ENCODE measurements around the gene IGF2BP2.
"Not testable (repeated sequence)": the region's sequence is repeated elsewhere in the genome, so short reads cannot be mapped to it uniquely, and the experiment has no call there.

IGF2BP2 gene

DNA sequence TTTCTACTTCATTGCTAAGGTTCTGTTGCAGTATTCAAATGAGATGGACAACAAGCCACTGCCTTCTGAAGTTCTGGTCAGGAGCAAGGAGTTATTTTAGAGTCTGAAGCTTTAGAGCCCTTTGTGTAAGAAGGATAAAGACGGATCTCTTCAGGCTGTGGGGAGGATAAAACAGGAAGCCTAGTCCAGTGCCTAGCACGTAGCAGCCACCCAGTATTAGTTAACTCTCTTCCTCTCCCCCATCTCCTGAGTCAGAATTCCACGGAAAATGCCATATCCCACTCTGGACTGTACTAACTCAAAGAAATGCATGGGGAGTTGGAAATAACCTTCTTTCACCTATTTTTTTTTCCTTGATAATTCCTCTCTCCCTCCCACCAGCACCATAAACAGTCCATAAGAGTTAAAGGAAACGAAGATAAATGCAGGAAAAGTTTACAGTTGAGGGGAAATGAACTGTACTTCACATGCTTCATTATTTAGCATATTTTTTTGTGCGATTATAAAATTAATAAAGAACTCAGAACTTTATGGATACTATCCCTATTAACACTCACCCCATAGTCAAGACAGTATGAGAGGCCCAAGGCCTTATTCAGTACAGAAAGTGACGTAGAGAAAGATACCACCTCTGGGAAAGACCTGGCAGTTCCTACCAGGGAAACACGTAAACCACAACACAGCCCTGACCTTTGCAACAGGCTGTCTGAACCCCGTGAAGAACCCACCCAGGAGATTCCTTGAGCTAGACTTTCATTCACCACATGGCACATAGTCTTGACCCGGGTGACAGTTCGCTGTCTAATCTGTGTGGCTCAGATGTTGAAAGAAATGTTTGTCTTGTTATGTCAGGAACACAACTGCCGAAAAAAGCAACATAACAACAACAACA lies 9.2 kb downstream of the IGF2BP2 start:
- DNase-seq, result no peak
- intact Hi-C loops (cut with DNase I), result no loop called here

DNA sequence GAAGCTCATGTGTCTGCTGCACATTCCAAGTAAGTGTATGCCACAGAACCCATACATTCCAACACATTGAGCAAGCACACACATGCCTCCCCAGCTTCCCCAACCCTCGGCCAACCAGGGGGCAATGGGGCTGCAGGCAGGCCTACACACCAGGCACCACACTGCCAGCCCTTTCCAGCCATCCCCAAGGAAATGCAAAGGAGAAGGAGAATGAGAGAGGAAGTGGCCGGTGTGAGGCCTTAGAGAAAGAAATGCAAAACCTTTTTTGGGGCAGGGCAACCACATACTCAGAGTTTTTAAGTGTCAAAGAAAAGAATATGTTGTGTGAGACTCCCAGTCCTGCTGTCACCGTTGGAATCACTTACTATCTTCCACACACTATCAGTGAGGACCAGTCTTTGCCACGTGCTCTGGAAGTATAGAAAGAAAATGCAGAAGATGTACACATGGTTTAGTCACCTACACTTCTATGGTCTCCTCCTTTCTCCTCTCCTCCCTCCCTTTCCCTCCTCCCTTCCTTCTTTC lies 11.1 kb downstream of the IGF2BP2 start:
- intact Hi-C loops (cut with DNase I), result no loop called here
- DNase-seq, result no peak

DNA sequence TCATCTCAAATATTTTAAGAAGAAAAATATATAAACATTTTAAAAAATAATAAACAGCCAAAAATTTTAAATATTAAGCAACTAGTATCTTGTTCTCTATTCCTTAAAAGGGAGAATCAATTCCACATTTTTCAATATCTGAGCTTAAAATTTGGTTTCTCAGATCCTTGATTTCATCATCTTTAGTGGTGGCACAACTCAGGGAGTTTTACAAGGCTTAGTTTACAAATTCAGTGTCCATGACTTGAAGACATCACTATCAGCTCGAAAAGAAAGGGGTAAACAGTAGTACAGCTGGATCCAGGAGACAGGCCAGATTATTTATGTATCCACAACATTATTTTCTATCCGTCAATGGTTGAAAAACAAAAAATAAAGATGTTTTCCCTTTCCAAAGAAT lies 11.6 kb downstream of the IGF2BP2 start:
- no peak for DNase-seq
- intact Hi-C loops (cut with DNase I), result no loop called here

DNA sequence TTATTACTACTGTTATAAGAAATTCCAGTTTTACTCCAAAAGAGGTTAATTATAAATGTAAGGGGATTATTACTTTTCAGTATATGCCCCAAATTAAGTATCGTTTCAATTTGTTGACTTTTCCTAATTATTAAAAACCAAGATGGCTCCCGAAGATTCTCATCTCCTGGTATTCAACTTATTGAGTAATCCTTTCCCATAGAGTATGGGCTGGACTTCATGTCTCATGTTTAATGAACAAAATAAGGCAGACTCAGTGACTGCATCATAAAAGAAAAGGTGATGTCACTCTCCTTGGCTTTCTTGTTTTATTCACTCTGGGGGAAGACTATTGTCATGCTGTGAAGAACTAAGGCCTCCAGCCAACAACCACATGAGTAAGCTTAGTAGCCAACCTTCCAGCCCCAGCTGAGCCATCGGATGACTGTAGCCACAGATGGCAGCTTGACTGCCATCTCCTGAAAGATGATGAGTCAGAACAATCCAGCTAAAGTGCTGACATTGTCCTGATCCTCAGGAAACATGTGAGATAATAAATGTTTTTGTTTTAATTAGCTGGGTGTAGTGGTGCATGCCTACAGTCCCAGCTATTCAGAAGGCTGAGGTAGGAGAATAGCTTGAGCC lies 17.3 kb downstream of the IGF2BP2 start:
- no peak for DNase-seq
- intact Hi-C loops (cut with DNase I), result no loop called here

DNA sequence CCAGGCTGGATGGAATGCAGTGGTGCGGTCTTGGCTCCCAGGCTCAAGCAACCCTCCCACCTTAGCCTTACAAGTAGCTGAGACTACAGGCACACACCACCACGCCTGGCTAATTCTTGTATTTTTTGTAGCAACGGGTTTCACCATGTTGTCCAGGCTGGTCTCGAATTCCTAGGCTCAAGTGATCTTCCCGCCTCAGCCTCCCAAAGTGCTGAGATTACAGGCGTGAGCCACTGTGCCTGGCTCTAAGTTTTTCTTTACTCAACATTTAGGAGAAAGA lies 26.1 kb downstream of the IGF2BP2 start:
- DNase-seq; intact Hi-C loops (cut with DNase I): not testable (repeated sequence)

DNA sequence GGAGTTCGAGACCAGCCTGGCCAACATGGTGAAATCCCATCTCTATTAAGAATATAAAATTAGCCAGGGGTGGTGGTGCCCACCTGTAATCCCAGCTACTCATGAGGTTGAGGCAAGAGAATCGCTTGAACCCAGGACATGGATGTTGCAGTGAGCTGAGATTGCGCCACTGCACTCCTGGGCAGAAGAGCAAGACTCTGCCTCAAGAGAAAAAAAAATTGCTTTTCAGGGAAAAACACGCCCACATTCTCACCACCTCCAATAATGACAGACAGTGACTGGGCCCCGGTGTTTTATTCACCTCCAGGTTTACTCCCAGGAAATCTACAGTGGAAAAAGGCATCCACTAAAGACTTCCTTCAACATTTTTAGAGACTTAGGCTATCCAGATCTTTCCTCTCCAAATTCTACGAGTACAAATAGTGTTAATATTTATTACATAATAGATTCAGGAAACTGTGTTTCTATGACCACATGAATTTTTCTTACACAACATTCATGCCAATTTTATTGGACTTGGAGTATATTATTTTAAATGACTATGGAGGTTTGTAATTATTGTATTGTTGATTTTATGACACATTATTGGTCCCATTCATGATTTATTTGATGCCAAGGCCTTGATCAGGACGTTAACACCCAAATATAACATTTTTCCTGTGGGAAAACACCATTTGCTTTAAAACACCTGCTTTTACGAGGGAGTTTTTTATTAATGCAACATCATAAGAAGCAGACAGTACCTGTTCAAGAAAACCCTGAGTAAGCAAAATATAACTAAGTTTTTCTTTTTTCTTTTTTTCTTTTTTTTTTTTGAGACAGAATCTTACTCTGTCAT lies 26.6 kb downstream of the IGF2BP2 start:
- no peak for DNase-seq
- intact Hi-C loops (cut with DNase I), result no loop called here

DNA sequence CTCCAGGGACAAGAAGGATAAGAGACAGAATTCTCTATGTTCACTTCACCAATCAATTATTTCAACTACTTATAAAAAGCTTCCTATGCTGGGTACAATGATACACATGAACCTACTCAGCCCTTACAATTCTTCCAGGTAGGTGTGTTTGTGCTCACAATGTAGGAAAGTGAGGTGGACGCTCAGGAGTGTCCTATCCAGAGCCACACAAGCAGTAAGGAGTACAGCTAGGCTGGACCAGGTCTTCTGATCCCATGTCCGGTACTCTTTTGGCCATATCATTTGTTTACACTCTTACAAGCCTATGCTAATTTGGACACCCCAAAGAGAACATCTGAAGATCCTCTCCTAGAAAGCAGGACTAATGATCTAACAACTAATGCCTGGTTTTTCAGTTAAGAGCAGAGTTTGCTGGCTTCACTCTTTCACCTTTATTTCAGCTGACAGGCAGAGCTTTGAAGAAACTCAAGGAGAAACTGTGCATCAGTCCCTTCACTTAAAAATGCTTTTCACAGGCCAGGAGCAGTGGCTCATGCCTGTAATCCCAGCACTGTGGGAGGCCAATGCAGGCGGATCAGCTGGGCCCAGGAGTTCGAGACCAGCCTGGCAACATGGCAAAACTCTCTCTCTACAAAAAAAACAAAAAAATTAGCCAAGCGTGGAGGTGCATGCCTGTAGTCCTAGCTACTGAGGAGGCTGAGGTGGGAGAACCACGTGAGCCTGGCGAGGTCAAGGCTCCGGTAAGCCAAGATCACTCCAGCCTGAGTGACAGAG lies 27.5 kb downstream of the IGF2BP2 start:
- intact Hi-C loops (cut with DNase I), result no loop called here
- DNase-seq, result no peak

DNA sequence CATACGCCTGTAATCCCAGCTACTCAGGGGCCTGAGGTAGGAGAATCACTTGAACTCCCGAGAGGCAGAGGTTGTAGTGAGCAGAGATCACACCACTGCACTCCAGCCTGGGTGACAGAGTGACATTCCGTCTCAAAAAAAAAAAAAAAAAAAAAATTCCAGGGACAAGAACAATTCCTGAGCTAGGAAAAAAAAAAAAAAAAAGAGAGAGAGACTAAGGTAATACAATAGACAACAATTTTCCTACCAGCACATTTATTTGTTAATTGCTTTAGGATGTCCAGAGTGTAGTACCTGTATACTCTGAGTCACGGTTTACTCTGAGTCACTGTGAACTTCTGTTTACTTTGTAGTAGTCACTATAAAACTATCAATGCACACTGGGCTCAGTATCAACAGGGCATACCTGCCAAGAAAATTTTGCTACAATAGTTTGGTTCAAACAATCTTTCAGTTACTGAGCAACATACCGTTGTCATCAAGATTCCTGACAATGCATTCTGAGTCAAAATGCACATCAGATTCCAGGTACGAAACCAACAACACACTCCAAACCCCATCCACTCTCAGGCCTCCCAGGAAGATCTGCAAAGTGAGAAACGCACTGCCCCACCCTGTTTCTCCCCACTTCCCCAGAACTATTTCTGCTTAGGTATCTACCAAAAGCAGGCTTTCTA lies 28.3 kb downstream of the IGF2BP2 start:
- intact Hi-C loops (cut with DNase I), result no loop called here
- DNase-seq, result no peak

DNA sequence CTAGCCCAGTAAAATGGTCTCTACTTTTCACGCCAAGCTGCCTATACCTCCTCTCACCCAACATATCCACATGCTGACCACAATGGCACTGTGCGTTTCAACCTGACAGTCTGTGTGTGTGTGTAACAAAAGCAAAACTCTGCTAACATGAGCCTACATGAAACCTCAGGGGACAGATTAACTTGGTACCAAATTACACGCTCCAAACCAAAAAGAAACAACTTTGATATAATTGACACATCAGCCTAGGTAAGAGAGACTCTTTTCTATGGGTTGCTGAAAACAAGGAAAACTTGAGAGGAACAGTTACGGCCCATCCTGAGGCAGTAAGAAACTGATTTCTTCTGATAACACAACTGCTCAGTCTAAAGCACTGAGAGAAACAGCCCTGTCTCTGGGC lies 31.5 kb downstream of the IGF2BP2 start:
- intact Hi-C loops (cut with DNase I), result no loop called here
- no peak for DNase-seq

DNA sequence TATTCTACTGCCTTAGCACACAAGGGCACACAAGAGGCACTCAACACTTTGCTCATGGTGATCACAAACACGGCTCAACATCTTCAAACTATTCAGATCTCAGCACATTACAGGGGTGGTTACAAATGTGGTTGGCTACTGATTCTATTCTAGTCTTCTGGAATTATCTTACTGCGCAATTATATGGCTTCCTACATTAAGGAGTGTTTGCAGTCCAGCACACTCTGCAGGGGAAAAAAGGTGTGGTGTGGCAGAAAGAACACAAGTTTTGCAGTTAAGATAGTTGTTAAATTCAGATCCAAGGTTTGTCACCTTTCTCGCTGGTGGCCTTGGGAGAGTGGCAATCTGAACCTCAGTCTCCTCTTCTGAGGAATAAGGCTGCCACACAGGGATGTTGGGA lies 31.9 kb downstream of the IGF2BP2 start:
- intact Hi-C loops (cut with DNase I), result no loop called here
- DNase-seq, result no peak

DNA sequence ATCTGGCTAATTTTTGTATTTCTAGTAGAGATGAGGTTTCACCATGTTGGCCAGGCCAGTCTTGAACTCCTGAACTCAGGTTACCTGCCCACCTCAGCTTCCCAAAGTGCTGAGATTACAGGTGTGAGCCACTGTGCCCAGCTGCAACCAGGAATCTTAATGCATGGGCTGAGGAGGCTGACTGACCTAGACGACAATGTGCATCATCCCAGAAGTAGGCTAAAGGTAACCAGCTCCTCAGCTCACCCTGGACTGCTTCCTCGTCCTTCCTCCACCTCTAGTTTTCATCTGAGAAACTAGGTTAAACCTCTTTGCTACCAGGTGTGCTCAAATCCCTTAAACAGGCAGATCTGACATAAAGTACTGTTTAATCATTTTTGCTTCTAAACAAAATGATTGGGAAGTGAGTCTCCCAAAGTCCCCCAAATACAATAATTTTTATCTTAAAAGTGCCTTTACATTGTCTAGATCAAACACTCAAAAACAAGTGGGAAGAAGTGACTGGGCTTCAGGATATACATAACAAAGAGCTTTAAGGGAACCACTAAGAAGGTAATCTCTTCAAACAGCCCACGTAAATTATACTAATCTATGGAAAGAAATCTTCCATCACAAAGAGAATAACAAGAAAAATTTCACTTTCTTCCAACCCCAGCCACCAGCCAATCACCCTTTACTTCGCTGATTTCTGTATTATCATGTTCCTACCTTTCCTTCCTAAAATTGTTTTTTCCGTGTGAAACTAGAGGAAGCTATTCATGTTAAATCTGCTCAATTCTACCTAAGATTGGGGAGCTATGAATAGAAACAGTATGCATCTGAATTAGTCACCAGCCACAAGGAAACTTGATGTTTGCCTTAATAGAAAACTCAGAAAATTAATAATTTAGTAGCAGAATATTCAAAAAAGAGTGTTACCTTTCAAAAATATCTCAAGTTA lies 34.7 kb downstream of the IGF2BP2 start:
- no peak for DNase-seq
- intact Hi-C loops (cut with DNase I), result no loop called here

DNA sequence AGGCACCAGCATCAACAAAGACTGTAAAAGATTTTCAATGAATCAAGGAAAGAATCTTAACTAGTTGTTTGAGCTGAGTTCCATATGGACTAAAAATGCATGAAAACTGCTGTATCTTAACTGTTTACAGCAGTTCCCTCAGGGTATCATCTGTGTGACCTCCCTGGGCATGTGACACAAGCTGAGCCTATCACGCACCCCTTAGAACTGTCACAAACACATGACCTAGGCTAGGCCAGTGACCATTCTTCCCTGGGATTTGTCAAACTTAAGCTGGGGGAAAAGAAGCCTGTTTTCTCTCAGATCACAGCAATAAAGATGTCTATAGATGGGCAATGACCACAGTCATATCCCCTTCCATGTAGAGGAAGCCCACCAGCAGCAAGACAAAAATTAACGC lies 35.7 kb downstream of the IGF2BP2 start:
- DNase-seq, result no peak
- intact Hi-C loops (cut with DNase I), result no loop called here

DNA sequence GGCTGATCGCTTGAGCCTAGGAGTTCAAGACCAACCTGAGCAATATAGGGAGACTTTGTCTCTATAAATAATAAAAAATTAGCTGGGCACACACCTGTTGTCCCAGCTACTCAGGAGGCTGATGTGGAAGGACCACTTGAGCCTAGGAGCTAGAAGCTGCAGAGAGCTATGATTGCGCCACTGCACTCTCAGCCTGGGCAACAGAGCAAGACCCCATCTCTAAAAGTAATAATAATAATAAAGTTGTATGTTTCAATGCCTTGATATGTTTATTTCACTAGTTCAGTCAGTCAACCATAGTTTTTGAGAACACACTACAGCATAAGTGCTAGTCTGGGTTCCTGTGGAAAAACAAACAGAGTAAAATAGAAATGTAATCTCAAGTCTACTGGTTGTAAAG lies 36.5 kb downstream of the IGF2BP2 start:
- no peak for DNase-seq
- intact Hi-C loops (cut with DNase I), result no loop called here

DNA sequence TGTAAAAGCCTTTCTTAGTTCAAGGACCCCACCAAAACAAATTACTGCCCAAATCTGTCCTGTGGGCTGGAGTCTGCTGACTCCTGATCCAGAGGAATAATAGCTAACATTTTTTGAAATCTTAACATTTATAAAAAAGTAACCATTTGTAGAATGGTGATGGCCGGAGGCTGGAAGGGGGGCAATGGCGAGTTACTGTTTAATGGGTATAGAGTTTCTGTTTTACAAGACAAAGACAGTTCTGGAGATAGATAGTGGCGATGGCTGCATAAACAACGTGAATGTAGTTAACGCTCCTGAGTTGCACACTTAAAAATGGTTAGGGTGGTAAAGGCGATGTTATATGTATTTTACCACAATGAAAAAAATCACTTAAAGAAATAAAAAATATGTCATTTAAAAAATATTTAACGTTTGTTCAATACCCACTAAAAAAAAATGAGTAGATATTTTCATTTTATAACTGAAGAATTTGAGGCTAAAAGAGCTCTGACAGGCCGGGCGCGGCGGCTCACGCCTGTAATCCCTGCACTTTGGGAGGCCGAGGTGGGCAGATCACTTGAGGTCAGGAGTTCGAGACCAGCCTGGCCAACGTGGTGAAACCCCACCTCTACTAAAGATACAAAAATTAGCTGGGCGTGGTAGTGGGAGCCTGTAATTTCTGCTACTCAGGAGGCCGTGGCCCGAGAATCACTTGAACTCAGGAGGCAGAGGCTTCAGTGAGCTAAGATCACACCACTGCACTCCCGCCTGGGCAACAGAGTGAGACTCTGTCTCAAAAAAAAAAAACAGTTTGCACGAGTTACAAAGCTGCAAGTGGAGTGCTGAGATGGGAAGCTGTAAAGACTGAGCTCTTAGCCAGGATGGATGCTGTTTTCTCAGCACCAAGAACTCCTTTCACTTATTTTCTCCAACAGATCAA lies 37.6 kb downstream of the IGF2BP2 start:
- intact Hi-C loops (cut with DNase I), result no loop called here
- DNase-seq, result no peak

DNA sequence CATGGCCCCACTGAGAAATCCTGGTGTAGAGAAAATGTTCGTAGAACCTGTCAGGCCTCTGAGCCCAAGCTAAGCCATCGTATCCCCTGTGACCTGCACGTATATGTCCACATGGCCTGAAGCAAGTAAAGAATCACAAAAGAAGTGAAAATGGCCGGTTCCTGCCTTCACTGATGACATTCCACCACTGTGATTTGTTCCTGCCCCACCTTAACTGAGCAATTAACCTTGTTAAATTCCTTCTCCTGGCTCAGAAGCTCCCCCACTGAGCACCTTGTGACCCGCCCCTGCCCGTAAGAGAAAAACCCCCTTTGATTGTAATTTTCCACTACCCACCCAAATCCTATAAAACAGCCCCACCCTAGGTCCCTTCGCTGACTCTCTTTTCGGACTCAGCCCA lies 38.6 kb downstream of the IGF2BP2 start:
- DNase-seq; intact Hi-C loops (cut with DNase I): not testable (repeated sequence)

DNA sequence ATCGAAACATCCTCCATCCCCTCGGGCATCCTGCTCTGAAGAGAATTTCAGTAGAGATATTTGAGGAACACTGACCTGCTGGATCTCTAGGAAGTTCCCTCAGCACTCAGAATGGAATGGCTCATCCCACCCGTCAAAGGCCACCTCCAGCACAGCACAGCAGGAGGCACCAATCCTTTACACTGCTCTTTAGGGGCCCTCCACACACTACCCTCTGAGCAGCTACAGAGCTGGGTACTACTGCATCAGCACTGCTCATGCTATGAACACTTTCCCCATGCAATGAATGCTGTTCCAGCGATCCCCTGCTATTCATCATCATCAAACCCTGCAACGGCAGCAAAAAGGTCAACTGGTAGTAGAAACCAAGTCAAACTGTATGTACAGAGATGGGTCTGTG lies 40.5 kb downstream of the IGF2BP2 start:
- no peak for DNase-seq
- intact Hi-C loops (cut with DNase I), result no loop called here

DNA sequence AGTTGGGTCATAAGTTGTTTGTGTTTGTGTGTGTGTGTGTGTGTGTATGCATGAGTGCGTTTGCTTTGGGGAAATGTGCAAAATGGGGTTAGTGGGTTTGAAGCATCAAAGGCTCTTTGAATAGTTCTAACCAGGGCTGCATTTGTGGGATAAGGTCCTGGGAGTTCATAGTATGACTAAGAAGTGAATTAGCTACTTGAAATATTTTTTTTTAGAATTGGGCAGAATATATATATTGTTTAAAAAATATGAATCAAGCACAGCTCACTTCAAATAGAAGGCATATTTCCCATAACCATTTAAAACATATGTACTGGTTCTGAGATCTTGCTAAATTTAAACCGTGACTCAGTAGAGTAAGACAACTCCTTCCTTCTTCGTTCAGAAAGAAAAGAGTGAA lies 43.1 kb downstream of the IGF2BP2 start:
- intact Hi-C loops (cut with DNase I), result no loop called here
- DNase-seq, result no peak

Data from head of caudate nucleus (tissue), 42 donors.